ENCODE data around the gene CCR4.
"Not testable (repeated sequence)": the region's sequence is repeated elsewhere in the genome, so short reads cannot be mapped to it uniquely, and the experiment has no call there.

CCR4 gene

GRCh38 chr3:32951410-32951811 lies at the start of gene CCR4:
CCR4 (plus strand) TSS chr3:32951644; CDS start chr3:32953423, 1,779 bp downstream.
- H3K27ac ChIP-seq (ENCODE audit: low read length) = no peak within 1 kb of the TSS
- H3K36me3 ChIP-seq (ENCODE audit: control insufficient read depth in 1 of 2, insufficient read depth in 2 of 2, low read length in 2 of 2) = no peaks in the 10 kb centered on the region
- no peaks in the 10 kb centered on the region for H3K9me3 ChIP-seq (ENCODE audit: control insufficient read depth in 1 of 2, low read length in 2 of 2)
- H3K27me3 ChIP-seq (ENCODE audit: low read depth, low read length) = no peaks in the 10 kb centered on the region
- H3K4me1 ChIP-seq (ENCODE audit: control insufficient read depth in 1 of 2, insufficient read depth in 2 of 2, low read length in 2 of 2) = no peaks in the 10 kb centered on the region
- H3K4me3 ChIP-seq (ENCODE audit: low read depth in 1 of 2, low read length in 2 of 2) = no peak within 1 kb of the TSS

- not testable (repeated sequence) for H3K27ac ChIP-seq (ENCODE audit: low read length); H3K27me3 ChIP-seq (ENCODE audit: low read depth, low read length); H3K36me3 ChIP-seq (ENCODE audit: control insufficient read depth in 1 of 2, insufficient read depth in 2 of 2, low read length in 2 of 2)
Measured at GRCh38 chr3:32902887-32903371, 48.5 kb upstream of the CCR4 start.

GRCh38 chr3:32903953-32904352 lies 47.5 kb upstream of the CCR4 start:
- Histone ChIP-seq H3K27me3 (ENCODE audit: low read depth, low read length) (no peaks in the 10 kb centered on the region), H3K27ac (ENCODE audit: low read length) (no peak overlapping the region), H3K9me3 (ENCODE audit: control insufficient read depth in 1 of 2, low read length in 2 of 2) (no peaks in the 10 kb centered on the region), H3K4me1 (ENCODE audit: control insufficient read depth in 1 of 2, insufficient read depth in 2 of 2, low read length in 2 of 2) (no peaks in the 10 kb centered on the region), H3K4me3 (ENCODE audit: low read depth in 1 of 2, low read length in 2 of 2) (no peak overlapping the region), H3K36me3 (ENCODE audit: control insufficient read depth in 1 of 2, insufficient read depth in 2 of 2, low read length in 2 of 2) (no peaks in the 10 kb centered on the region)

More at GRCh38 chr3:32902887-32903371, 48.5 kb upstream of the CCR4 start:
- H3K4me1 ChIP-seq (ENCODE audit: control insufficient read depth in 1 of 2, insufficient read depth in 2 of 2, low read length in 2 of 2); H3K9me3 ChIP-seq (ENCODE audit: control insufficient read depth in 1 of 2, low read length in 2 of 2): not testable (repeated sequence)
- peak overlapping the region in 1 of 2 donors; percentile 34 for H3K4me3 ChIP-seq (ENCODE audit: low read depth in 1 of 2, low read length in 2 of 2)

GRCh38 chr3:32909999-32910398 lies 41.4 kb upstream of the CCR4 start:
- Histone ChIP-seq H3K36me3 (ENCODE audit: control insufficient read depth in 1 of 2, insufficient read depth in 2 of 2, low read length in 2 of 2) (no peaks in the 10 kb centered on the region), H3K9me3 (ENCODE audit: control insufficient read depth in 1 of 2, low read length in 2 of 2) (no peaks in the 10 kb centered on the region), H3K4me1 (ENCODE audit: control insufficient read depth in 1 of 2, insufficient read depth in 2 of 2, low read length in 2 of 2) (peaks cover 0 to 6% of the 10 kb centered on the region in 2 donors), H3K4me3 (ENCODE audit: low read depth in 1 of 2, low read length in 2 of 2) (no peak overlapping the region), H3K27me3 (ENCODE audit: low read depth, low read length) (no peaks in the 10 kb centered on the region), H3K27ac (ENCODE audit: low read length) (no peak overlapping the region)

- Histone ChIP-seq H3K36me3 (ENCODE audit: control insufficient read depth in 1 of 2, insufficient read depth in 2 of 2, low read length in 2 of 2) (no peaks in the 10 kb centered on the region), H3K9me3 (ENCODE audit: control insufficient read depth in 1 of 2, low read length in 2 of 2) (no peaks in the 10 kb centered on the region), H3K27ac (ENCODE audit: low read length) (no peak overlapping the region), H3K27me3 (ENCODE audit: low read depth, low read length) (no peaks in the 10 kb centered on the region), H3K4me1 (ENCODE audit: control insufficient read depth in 1 of 2, insufficient read depth in 2 of 2, low read length in 2 of 2) (peaks cover 0 to 6% of the 10 kb centered on the region in 2 donors), H3K4me3 (ENCODE audit: low read depth in 1 of 2, low read length in 2 of 2) (no peak overlapping the region)
Measured at GRCh38 chr3:32910954-32911353, 40.5 kb upstream of the CCR4 start.

GRCh38 chr3:32912046-32912445 lies 39.4 kb upstream of the CCR4 start:
- Histone ChIP-seq H3K4me1 (ENCODE audit: control insufficient read depth in 1 of 2, insufficient read depth in 2 of 2, low read length in 2 of 2) (peaks cover 0 to 6% of the 10 kb centered on the region in 2 donors), H3K36me3 (ENCODE audit: control insufficient read depth in 1 of 2, insufficient read depth in 2 of 2, low read length in 2 of 2) (no peaks in the 10 kb centered on the region), H3K27ac (ENCODE audit: low read length) (no peak overlapping the region), H3K4me3 (ENCODE audit: low read depth in 1 of 2, low read length in 2 of 2) (no peak overlapping the region), H3K9me3 (ENCODE audit: control insufficient read depth in 1 of 2, low read length in 2 of 2) (peaks cover 0 to under 1% of the 10 kb centered on the region in 2 donors), H3K27me3 (ENCODE audit: low read depth, low read length) (no peaks in the 10 kb centered on the region)

GRCh38 chr3:32913790-32914446 lies 37.5 kb upstream of the CCR4 start:
- peaks cover 0 to 6% of the 10 kb centered on the region in 2 donors for H3K4me1 ChIP-seq (ENCODE audit: control insufficient read depth in 1 of 2, insufficient read depth in 2 of 2, low read length in 2 of 2)
- no peak overlapping the region for H3K27ac ChIP-seq (ENCODE audit: low read length)
- H3K9me3 ChIP-seq (ENCODE audit: control insufficient read depth in 1 of 2, low read length in 2 of 2) = peaks cover 0 to 2% of the 10 kb centered on the region in 2 donors
- H3K4me3 ChIP-seq (ENCODE audit: low read depth in 1 of 2, low read length in 2 of 2) = no peak overlapping the region
- H3K36me3 ChIP-seq (ENCODE audit: control insufficient read depth in 1 of 2, insufficient read depth in 2 of 2, low read length in 2 of 2) = no peaks in the 10 kb centered on the region
- H3K27me3 ChIP-seq (ENCODE audit: low read depth, low read length) = no peaks in the 10 kb centered on the region

GRCh38 chr3:32919920-32920319 lies 31.5 kb upstream of the CCR4 start:
- no peak overlapping the region for H3K4me3 ChIP-seq (ENCODE audit: low read depth in 1 of 2, low read length in 2 of 2)
- no peaks in the 10 kb centered on the region for H3K27me3 ChIP-seq (ENCODE audit: low read depth, low read length)
- no peaks in the 10 kb centered on the region for H3K4me1 ChIP-seq (ENCODE audit: control insufficient read depth in 1 of 2, insufficient read depth in 2 of 2, low read length in 2 of 2)
- no peak overlapping the region for H3K27ac ChIP-seq (ENCODE audit: low read length)
- no peaks in the 10 kb centered on the region for H3K36me3 ChIP-seq (ENCODE audit: control insufficient read depth in 1 of 2, insufficient read depth in 2 of 2, low read length in 2 of 2)
- peaks cover 0 to 2% of the 10 kb centered on the region in 2 donors for H3K9me3 ChIP-seq (ENCODE audit: control insufficient read depth in 1 of 2, low read length in 2 of 2)

GRCh38 chr3:32922078-32922477 lies 29.4 kb upstream of the CCR4 start:
- peaks cover 0 to 1% of the 10 kb centered on the region in 2 donors for H3K9me3 ChIP-seq (ENCODE audit: control insufficient read depth in 1 of 2, low read length in 2 of 2)
- H3K27me3 ChIP-seq (ENCODE audit: low read depth, low read length) = no peaks in the 10 kb centered on the region
- no peaks in the 10 kb centered on the region for H3K36me3 ChIP-seq (ENCODE audit: control insufficient read depth in 1 of 2, insufficient read depth in 2 of 2, low read length in 2 of 2)
- no peaks in the 10 kb centered on the region for H3K4me1 ChIP-seq (ENCODE audit: control insufficient read depth in 1 of 2, insufficient read depth in 2 of 2, low read length in 2 of 2)
- no peak overlapping the region for H3K27ac ChIP-seq (ENCODE audit: low read length)
- H3K4me3 ChIP-seq (ENCODE audit: low read depth in 1 of 2, low read length in 2 of 2) = no peak overlapping the region

- Histone ChIP-seq H3K27me3 (ENCODE audit: low read depth, low read length) (no peaks in the 10 kb centered on the region), H3K27ac (ENCODE audit: low read length) (no peak overlapping the region), H3K4me1 (ENCODE audit: control insufficient read depth in 1 of 2, insufficient read depth in 2 of 2, low read length in 2 of 2) (no peaks in the 10 kb centered on the region), H3K9me3 (ENCODE audit: control insufficient read depth in 1 of 2, low read length in 2 of 2) (no peaks in the 10 kb centered on the region), H3K4me3 (ENCODE audit: low read depth in 1 of 2, low read length in 2 of 2) (no peak overlapping the region), H3K36me3 (ENCODE audit: control insufficient read depth in 1 of 2, insufficient read depth in 2 of 2, low read length in 2 of 2) (no peaks in the 10 kb centered on the region)
Measured at GRCh38 chr3:32930161-32930560, 21.3 kb upstream of the CCR4 start.

GRCh38 chr3:32931273-32931672 lies 20.2 kb upstream of the CCR4 start:
- not testable (repeated sequence) for H3K9me3 ChIP-seq (ENCODE audit: control insufficient read depth in 1 of 2, low read length in 2 of 2); H3K4me3 ChIP-seq (ENCODE audit: low read depth in 1 of 2, low read length in 2 of 2); H3K27me3 ChIP-seq (ENCODE audit: low read depth, low read length); H3K4me1 ChIP-seq (ENCODE audit: control insufficient read depth in 1 of 2, insufficient read depth in 2 of 2, low read length in 2 of 2); H3K27ac ChIP-seq (ENCODE audit: low read length); H3K36me3 ChIP-seq (ENCODE audit: control insufficient read depth in 1 of 2, insufficient read depth in 2 of 2, low read length in 2 of 2)

Data from muscle layer of duodenum (tissue), 2 donors.